ENCODE results near the gene SPSB2.
"Not testable (repeated sequence)": the region's sequence is repeated elsewhere in the genome, so short reads cannot be mapped to it uniquely, and the experiment has no call there.

Gene SPSB2

GRCh38 chr12:6870304-6870703, 2.8 kb downstream of the SPSB2 start:
- DNase-seq (ENCODE audit: low spot score) = not testable (repeated sequence)

GRCh38 chr12:6869049-6870021, 3.8 kb downstream of the SPSB2 start:
- DNase-seq (ENCODE audit: low spot score) = peak; percentile 63

DNA sequence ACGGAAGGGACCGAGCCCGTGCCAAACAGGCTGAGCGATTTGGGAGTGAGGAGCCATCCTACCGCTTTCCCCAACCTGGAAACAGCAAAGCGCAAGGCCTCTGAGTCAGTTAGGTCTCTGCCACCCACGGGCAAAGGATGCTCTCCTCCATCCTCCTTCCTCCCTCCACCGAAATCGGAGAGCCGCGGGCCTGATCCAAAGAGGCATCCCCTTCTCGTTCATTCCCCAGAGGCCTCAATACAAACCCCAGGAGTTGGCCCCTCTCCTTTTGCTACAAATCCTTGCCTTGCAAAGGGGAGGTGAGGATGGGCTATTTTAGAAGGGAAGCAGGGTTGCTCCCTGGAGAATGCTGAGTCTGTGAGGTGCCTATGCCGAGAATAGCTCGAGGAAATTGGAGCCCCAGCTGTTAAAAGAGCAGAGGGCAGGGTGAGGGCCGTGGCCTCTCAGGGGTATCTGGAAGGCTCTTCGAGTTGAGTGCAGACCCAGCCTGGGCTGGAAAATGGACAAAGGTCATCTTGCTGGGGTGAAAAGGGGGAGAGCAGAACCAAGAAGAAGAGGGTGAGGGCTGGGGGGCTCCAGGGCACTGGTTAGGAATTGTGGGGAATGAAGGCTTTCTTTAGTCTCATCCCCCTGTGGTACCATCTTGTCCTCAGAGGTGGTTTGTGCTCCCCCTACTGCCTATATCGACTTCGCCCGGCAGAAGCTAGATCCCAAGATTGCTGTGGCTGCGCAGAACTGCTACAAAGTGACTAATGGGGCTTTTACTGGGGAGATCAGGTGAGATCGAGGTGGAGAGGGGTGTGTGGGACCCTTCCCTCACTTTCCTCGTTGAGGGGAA, 4.7 kb downstream of the SPSB2 start:
- peak; percentile 59 for DNase-seq (ENCODE audit: low spot score)

DNA sequence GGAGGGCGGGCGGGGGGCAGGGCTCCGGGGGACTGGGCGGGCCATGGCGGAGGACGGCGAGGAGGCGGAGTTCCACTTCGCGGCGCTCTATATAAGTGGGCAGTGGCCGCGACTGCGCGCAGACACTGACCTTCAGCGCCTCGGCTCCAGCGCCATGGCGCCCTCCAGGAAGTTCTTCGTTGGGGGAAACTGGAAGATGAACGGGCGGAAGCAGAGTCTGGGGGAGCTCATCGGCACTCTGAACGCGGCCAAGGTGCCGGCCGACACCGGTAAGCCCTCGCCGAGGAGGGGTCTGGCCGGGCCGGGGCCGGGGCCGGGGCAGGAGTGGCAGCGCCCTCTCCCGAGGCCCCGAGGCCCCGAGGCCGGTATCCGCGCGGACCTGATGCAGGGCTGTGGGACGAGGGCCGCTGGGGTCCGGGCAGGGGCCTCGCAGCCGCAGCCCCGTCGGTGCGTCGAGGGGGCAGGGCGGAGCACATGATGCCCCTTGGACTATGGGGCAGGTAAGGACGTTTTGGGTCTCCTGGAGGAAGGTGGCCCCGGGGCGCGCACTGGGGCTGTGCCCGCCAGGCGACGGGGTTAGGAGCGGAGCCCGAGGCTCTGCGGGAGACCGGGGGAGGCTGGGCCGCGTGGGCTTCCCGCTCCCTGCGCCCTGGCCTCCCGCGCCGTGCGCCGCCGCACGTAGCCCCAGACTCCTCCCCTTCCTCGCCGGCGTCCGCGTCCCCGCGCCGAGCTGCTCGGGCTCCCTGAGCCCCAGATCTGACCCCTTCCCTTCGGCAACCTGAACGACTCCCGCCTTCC, 5.5 kb downstream of the SPSB2 start, which contains the start of gene TPI1:
Gene TPI1 (plus strand): TSS at position 119 of the 798 bp plus-strand sequence. CDS start 36 bp downstream, at position 155.
- peak; percentile 81 for DNase-seq (ENCODE audit: low spot score)

- DNase-seq (ENCODE audit: low spot score) = no peak
Observed at GRCh38 chr12:6866920-6867412, 6.1 kb downstream of the SPSB2 start.

- no peak for DNase-seq (ENCODE audit: low spot score)
Observed at GRCh38 chr12:6866163-6866919, 6.8 kb downstream of the SPSB2 start.

DNA sequence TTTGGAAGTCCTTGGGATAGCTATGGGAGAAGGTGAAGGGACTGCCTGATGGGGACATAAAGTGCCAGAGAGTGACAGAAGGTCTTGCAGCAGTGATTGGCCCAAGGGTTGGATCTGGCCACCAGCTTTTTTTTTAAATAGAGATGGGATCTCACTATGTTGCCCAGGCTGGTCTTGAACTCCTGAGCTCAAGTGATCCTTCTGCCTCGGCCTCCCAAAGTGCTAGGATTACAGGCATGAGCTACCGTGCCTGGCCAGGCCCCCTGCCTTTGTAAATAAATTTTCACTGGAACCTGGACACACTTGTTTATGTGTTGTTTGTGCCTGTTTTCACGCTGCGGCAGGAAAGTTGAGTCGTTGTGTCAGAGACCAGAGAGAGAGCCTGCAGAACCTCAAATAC, 7.8 kb downstream of the SPSB2 start:
- DNase-seq (ENCODE audit: low spot score) = not testable (repeated sequence)

DNA sequence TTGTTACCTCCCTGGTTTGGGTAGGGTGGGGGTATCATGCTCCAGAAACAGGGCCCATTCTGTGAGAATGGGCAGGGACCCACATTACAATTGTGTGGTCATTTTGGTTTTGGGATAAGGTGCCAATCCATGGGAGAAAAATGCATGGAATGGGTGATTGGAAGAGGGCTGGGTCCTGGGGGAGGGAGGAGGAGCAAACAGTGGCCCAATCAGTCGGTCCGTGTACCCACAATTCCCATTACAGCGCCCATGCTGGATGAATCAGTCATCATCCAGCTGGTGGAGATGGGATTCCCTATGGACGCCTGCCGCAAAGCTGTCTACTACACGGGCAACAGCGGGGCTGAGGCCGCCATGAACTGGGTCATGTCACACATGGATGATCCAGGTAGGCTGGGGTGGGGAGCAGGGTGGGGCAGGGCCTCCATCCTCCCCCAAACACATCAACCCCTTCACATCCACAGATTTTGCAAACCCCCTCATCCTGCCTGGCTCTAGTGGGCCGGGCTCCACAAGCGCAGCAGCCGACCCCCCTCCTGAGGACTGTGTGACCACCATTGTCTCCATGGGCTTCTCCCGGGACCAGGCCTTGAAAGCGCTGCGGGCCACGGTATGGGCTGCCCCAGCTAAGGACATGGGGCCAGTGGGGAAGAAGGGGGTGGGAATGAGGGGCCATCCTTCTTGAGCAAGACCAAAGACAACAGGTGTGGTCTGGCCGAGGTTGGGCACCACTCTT, 9.3 kb downstream of the SPSB2 start:
- no peak for DNase-seq (ENCODE audit: low spot score)

GRCh38 chr12:6863033-6863432, 10.1 kb downstream of the SPSB2 start:
- no peak for DNase-seq (ENCODE audit: low spot score)

GRCh38 chr12:6861391-6861790, 11.7 kb downstream of the SPSB2 start:
- no peak for DNase-seq (ENCODE audit: low spot score)

GRCh38 chr12:6860942-6861341, 12.2 kb downstream of the SPSB2 start:
- DNase-seq (ENCODE audit: low spot score) = no peak

DNA sequence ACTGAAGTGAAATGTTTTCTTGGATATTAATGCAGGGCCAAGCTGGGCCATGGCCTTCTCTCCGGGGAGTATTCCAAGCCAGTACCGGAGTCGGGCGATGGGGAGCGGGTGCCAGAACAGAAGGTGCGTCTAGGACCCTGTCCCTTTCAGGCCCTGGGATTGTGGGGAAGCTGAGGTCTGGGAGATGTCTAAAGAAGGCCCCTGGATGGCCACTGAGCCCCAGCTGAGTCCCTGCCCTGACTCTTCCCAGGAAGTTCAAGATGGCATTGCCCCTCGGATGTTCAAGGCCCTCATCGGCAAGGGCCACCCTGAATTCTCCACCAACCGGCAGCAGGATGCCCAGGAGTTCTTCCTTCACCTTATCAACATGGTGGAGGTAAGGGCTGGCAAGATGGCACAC, 13.0 kb downstream of the SPSB2 start:
- no peak for DNase-seq (ENCODE audit: low spot score)

- DNase-seq (ENCODE audit: low spot score) = no peak
Observed at GRCh38 chr12:6858799-6859198, 14.3 kb downstream of the SPSB2 start.

DNA sequence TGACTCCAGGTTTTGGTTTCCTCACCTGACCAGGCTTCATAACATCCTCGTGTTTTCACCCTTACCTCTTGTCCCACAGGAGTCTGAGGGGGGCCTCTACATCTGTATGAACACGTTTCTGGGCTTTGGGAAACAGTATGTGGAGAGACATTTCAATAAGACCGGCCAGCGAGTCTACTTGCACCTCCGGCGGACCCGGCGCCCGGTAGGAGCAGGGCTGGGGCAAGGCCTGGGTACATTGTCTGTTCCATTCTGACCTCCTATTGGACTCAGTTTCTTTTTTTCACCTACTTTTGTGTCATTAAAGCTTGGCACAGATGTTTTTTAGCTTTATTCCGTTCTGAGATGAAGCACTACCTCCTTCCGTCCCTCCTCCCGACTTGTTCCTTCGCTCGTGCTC, 17.8 kb downstream of the SPSB2 start:
- no peak for DNase-seq (ENCODE audit: low spot score)

DNA sequence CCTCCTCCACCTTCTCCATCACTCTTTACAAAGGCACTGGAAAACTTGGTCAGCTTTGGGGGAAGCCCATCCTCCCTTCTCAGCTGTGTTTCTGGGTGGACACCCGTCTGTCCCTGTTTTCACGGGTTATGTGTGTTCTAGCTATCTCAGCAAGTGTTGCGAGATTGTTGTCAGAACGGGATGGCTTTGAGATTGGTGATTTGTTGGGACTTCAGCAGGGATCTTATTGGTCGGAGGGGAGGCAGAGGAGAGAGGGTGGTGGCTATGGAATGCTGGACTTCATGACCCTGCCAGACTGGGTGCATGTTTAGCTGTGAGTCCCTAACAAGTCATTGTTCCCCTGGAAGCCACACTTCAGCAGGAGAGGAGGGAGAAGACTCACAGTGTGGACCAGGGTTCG, 19.1 kb downstream of the SPSB2 start:
- DNase-seq (ENCODE audit: low spot score) = no peak

DNA sequence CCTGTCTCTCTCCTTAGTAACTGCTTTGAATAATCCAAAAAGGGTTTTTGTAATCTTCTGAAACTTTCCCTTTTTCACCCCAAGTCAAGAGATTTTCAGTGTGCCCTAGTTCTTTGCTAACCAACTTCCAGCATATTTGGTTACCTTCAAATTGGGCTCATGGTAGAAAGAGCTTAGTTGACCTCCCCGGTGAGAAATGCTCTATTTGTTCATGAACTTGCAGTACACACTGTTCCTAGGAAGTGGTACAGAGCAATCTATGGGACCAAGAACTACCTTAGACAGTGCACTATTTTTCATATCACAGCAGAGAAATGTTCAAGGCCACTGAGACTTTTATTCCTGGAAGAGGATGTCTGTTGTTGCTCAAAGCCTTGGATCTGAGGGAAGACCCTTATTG, 19.5 kb downstream of the SPSB2 start:
- no peak for DNase-seq (ENCODE audit: low spot score)

GRCh38 chr12:6852651-6853354, 20.3 kb downstream of the SPSB2 start:
- peak; percentile 37 for DNase-seq (ENCODE audit: low spot score)

GRCh38 chr12:6851921-6852650, 21.0 kb downstream of the SPSB2 start, which contains the start of gene USP5:
Gene USP5, plus strand, starts transcription at chr12:6852150. Its CDS starts 30 bp downstream, at chr12:6852180.
- peak; percentile 100 for DNase-seq (ENCODE audit: low spot score)
